ENCODE results near the gene MDFI.

Gene MDFI, protein sequence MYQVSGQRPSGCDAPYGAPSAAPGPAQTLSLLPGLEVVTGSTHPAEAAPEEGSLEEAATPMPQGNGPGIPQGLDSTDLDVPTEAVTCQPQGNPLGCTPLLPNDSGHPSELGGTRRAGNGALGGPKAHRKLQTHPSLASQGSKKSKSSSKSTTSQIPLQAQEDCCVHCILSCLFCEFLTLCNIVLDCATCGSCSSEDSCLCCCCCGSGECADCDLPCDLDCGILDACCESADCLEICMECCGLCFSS
- total RNA-seq = 0 reads per million in 4 donors

DNA sequence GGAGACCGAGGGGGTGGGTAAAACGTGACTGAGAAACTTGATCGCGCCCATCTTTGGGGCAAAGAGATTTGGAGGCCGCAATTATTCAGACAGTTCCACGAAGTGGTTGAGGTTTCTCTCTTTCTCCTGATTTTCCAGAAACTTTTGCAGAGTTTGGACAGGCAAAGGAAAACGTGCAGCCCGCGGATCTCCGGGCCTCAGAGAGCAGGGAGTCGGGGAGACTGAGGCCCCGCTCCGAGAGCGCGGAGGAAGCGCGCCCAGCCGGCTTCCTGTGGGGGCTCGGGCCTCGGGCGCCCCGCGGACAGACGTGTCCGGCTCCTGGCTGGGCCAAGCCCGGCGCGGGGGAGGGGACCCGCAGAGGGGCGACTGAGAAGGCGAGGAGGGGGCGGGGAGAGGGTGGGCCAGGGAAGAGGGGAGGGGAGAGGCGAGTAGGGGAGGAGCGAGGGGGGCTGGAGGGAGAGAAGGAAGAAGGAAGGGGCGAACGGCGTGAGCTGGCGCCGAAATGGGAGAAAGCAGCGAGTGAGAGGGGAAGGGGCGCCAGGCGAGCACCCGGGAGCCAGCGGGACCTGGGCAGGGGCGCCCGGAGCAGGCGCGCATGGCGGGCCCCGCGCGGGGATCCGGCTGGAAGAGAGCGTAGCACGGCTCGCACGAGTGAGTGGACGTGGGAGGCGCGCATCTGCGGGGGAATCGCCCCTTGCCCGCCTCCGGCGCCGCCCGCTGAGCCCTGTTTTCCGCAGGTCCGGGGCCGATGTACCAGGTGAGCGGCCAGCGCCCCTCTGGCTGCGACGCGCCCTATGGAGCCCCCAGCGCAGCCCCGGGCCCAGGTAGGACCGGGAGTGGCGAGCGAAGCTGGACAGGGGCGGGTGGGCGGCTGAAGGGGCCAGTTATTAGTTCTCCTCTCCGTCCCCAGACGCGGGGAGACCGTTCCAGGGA lies at the start of gene MDFI:
TSS of gene MDFI (plus strand) at position 467 of the 933 bp plus-strand sequence. CDS start at position 749, 282 bp downstream.
- no peak for DNase-seq

DNA sequence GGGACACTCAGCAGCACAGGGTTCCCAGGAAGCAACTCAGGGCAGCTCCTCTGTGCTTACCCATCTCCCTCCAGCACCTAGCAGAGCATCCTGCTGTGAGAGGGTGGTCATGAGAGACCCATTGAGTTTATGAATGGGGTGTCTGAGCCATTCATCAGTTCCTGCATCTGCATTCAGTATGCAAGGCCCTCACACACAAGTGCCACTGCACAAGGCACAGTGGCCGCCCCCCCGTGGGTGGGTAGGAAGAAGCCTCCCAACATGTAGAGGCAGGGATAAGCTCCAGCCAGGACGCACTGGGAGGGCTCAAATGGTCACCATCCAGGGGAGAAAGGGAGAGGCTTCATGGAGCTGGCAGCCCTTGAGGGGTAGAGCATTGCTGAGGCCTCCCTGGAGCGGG lies 49.0 kb upstream of the MDFI start:
- DNase-seq = no peak

DNA sequence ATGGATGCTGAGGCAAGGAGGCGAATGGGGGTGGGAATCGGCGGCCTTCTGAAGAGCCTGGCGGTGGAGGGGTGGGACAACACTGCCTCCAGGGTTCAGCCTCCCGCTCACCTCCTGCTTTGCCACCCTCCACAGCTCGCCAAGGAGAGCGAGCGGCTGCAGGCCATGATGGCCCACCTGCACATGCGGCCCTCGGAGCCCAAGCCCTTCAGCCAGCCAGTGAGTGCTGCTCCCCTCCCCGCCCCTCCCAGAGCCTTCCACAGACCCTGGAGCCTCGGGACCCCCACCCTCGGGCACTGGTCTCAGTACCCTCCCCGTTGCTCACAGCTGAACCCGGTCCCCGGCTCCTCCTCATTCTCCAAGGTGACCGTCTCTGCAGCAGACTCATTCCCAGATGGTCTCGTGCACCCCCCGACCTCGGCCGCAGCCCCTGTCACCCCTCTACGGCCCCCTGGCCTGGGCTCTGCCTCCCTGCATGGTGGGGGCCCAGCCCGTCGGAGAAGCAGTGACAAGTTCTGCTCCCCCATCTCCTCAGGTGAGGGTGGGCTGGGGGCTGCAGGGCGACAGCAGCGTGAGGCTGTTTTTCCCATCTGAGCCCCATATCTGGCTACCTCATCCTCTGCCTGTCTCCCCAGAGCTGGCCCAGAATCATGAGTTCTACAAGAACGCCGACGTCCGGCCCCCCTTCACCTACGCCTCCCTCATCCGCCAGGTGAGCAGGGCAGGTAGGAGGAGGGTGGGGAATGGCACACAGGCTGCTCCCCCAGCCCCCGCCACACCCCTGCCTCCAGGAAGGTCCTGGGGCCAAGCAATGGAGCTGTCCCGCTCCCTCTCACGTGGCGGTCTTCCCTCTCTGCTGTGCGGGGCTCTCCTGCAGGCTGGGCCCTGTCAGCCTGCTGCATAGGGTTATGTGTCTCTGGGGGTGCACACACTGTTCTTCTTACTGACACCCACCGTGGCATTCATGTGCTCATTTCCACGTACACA lies 48.3 kb upstream of the MDFI start:
- no peak for DNase-seq

DNA sequence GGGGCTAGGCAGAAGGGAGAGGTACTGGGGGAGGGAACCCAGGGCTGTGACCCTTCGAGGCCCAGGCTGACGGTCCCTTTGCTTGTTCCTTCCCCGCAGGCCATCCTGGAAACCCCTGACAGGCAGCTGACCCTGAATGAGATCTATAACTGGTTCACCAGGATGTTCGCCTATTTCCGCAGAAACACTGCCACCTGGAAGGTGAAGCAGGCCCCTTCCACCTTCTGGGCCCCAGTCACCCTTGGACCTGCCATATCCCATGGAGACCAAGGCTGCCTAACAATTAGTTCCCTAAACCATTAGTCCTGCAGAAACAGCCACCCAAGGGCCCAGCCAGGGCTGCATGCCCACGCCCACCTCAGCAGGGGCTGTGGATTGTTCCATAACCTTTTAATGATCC lies 47.1 kb upstream of the MDFI start:
- no peak for DNase-seq

DNA sequence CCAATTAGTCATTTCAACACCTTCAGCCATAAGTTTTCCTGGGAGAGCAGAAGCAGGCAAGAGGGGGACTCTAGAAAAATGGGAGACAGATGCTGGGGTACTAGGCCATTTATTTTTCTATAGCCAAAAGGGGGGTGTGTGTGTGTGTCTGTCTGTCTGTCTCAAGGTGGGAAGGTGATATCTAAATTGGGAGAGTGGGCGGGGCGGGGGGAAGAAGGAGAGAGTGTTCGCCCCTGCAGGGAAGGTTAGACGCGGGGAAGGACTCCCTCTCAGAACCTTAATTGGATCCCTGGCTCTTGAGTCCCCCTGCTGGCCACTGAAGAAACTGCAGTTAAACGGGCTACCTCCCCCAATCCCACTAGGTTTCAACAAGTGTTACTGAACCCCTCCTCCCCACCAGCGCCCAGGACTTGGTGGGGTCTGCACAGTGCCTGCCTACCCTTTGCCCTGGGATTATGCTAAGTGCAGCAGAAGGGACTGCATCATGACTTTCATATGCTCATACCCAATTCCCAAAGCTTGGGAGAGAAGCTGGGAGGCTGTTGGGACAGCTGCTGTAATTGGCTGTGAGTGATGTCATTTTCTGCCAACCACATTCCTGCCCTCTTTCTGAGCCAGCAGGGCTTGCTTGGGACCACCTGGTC lies 46.3 kb upstream of the MDFI start:
- DNase-seq = peak; percentile 38 to 75 (median 60)

DNA sequence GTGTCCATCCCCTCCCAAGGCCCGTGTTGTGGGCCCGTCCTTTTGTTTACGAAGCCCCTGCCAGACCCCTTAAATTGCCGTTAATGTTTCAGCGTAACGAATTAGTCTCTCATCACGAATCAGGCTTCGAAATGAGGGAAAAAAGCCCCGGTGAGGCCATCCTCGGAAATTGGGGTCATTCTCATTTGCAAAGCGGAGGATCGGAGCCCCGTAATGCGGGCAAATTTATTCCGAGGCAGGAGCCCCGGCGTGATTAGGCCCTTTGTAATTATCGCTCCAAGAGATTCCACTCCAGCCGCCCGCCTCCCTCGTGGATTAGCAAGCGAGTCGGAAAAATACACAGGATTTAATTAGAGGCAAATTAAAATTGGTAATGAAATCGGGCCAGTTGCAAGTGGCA lies 44.9 kb upstream of the MDFI start:
- DNase-seq = no peak

DNA sequence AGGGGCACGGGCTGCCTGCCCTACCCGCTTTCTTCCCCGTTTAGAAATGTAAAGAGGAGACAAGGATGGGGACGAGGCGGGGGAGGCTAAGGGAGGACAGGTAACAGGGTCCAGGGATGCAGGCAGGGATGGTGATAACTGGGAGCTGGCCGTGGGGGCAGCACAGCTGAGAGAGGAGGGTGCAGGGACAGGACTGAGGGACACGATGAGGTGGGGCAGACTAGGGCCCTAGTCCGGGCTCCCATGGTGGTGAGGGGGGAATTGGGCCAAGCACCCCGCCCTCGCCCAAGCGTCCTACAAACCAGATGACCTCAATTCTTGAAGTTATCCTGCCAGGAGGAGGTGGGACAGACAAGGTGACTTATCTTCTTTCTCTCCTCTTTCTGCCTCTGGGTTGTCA lies 44.4 kb upstream of the MDFI start:
- no peak for DNase-seq

DNA sequence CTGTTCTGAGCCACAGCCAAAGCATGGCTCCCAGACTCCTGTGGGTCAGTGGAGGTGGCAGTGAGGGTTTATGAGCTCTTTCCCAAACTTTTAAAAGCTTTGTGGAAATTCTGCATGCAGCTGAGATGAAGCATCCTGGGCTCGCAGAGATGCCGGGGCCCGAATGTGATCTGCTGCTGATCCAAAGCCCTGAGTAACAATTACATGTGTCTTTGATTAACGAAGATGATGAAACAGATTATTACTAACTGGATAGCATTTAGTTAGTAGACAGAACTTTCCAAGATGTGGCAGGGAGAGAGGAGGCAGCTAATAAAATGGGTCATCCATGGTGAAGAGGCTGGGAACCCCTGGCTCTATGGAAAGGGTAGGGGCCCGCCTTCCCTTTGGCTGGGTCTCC lies 43.9 kb upstream of the MDFI start:
- DNase-seq = no peak

DNA sequence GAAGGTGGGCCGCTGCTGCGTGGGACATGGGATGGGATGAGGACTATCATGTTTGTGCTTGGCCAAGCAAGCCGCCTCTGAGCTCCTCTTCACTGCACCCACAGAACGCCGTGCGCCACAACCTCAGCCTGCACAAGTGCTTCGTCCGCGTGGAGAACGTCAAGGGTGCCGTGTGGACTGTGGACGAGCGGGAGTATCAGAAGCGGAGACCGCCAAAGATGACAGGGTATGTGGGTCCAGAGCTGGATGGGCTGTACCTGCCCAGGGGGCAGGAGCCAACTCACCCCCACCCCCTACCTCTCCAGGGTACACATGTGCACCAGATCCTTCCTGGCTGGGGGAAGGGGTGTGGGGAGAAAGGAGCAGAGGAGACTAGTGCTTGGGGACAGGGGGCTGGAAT lies 43.5 kb upstream of the MDFI start:
- DNase-seq = no peak

DNA sequence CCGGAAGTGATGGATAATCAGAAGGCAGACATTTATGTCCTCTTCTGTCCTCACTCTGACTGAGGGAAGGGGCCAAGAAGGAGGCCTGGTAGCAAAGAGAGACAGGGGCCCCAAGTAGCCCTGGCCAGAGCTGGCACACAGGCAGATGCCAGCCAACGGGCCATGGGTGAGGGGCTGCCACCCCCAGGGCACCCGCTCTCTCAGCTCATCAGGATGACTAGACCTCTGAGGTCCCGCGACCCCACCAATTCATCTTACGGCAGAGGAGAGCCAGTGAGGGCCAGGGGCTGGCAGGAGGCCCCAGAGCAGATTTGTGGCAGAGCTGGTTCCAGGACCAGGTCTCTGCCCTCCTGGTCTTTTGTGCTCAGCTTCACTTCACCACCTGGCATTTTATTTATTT lies 43.1 kb upstream of the MDFI start:
- no peak for DNase-seq

DNA sequence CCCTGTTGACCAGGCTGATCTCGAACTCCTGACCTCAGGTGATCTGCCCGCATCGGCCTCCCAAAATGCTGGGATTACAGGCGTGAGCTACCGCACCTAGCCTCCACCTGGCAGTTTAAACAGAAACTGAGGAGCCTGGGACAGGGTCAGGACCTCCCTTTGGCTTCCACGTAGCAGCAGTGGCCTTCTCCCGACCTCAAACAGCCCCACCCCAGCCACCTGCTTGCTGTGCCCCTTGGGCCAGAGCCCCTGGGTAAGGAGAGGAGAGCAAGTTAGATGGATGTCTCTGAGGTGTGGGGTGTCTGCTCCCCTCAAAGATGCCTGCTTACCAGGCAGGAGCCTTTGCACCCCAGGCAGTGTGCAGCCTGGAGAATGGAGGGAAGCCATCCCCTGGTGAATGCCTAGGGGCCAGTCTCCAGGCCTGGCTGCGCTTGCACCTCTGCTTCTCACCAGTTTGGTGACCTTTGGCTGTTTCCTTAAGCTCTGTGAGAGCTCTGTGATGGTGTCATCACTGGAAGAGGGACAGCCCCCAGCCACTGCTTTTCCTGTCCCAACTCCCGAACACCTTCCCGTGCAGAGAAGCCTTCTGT lies 42.1 kb upstream of the MDFI start:
- DNase-seq = no peak

DNA sequence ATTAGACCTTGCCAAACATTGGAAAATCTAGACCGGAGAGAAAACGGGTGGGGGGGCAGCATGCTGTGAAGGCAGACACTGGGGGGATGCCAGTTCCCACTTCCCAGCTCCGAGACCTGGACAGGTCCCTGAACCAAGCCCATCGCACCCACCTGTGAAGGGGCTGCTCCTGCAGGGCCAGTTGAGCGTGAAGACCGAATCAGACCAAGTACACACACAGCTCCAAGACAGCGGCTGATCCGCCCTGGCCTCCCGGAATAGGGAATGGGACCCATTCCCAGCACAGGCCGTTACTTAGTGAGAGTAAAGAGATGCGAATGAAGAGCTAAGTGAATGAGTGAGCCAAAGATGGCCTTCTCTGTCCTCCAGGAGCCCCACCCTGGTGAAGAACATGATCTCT lies 41.5 kb upstream of the MDFI start:
- DNase-seq = no peak

DNA sequence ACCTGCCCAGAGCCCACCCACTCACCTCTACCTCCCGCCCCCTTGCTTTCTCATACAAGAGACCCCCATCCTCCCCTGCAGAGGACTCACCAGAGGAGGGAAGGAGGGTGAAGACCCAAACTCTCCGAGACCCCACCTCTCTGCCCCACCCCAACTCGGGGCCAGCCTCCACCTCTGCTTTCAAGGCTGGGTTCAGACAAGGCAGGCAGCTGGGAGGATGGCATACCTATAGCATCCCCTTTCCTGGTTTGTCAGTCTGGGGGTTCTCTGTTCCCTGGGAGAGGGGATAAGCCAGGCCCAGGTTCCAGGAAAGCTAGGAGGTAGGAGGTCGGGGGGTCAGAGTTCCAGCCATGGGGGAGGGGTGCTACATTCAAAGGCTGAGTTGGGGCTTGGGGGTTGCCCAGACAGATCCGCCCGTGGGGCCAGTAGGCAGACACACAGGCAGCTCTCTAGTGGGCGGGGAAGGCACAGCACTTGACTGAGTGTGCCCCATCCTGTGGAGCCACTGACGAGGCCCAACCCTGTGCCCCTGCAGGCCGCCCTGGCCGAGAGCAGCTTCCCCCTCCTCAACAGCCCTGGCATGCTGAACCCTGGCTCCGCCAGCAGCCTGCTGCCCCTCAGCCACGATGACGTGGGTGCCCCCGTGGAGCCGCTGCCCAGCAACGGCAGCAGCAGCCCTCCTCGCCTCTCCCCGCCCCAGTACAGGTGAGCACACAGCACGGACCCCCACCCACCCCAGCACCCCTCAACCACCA lies 40.8 kb upstream of the MDFI start:
- no peak for DNase-seq

DNA sequence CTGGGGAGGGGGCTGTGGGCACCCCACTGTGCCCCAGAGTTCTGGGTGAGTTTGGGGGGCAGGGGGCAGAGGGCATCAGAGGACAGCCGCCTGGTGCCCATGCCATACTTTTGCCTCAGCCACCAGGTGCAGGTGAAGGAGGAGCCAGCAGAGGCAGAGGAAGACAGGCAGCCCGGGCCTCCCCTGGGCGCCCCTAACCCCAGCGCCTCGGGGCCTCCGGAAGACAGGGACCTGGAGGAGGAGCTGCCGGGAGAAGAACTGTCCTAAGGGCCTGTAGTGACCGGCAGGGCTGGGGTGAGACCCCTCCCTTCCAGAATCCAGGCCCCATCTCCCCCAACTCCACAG lies 39.6 kb upstream of the MDFI start:
- no peak for DNase-seq

DNA sequence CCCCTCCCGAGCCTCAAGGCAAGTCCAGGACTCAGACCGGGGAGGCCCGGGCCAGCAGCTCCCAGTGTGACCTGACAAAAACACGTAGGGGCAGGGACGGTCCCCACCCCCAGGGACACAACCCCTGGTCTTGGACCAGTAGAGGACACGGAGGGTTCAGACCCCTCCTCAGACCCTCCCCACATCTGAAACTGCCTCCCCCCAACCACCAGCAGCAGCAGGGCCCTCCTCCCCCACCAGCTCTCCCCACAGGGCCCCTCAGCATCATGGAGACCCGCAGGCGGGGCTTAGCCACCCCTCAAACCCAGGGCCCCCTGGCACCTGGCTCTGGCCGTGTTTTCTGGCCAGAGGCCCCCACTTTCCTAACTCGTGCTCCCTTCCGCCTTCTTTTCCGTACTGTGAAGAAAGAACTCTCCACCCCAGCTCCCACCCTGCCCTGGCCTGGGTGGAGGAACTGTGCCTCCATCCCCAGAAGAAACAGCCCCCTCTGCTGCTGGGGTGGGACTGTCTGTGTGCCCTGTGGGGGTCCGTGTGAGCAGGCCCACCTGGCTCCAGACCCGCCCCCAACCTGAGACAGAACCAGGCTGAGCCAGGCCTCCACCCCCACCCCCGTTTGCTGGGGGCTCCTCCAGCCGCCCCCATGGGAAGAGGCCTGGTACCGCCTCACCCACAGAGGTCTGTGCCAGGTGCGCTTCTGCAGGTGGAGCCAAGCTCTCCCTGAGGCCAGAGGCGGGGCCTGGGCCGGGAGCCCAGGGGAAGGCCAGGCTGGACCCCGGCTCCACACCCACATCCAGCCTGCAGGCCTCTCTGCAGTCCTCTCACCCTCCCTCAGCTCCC lies 39.0 kb upstream of the MDFI start:
- no peak for DNase-seq

DNA sequence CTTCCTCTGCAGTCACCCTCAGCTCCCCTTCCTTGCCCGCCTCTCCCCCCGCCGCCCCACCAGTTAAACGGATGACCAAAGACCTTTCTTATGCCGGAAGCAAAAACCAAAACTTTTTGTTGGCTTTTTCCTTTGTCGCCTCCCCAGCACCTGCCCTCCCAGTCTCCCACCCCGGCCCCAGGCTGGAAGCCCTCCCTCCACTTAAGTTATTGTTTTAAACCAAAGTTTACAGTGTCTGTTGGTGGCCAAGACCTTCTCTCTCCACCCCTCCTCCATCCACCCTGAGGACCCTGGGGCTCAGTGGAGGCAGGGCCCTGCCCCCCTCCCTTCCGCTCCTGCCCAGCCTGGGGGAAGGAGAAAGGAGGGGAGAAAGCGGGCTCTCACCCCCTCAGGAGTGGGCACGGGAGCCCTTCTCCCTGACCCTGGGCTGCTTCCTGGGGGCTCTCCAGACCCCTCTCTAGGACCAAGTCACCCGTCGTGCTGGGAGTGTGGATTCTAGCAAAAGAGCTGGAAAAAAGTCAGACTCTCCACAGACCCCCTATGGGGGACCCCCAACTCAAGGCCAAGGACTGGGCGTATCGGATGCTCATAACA lies 38.3 kb upstream of the MDFI start:
- DNase-seq = no peak

DNA sequence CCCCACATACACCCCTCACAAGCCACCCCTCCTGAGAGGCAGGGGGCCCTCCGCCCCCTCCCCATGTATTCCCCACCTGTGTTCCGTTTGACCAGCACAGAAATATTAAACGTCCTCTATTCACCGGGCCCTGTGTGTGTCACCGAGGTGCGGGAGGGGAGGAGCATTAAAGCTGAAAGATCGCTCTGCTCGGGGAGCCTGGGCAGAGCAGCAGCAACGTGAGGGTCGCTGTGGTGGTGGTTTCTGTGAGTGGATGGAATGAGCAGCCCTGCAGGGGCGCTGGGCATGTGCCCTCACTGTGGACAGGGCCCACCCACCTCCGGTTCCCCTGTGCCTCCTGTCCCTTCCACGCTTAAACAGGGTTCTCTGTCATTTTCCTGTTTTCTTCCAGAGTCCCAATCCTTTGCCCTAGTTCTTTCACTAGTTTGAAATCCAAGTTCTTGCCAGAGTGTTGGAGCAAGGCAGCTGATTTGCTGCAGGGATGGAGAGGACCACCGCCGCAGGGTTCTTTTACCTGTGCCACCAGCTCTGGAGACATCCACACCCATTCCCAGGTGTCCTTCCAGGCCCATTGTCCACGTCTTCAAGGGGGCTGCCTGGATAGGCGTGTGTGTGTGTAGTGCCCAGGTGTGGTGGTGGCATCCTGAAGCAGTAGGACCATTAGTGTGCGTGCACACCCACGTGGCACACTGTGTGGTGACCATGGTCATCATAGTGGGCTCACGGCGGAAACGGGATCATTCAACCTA lies 37.6 kb upstream of the MDFI start:
- no peak for DNase-seq

DNA sequence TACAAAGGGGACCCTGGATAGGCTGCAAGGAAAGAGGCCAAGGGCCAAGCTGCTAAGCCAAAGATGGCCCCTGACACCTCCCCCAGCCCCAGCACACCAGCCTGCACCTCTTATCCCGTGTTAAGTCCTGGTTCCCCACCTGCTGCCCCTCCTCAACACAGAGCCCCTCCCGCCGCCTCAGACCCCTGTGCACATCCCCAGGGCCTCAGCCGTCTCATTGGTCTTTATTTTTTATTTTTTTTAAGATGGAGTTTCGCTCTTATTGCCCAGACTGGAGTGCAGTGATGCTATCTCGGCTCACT lies 37.1 kb upstream of the MDFI start:
- DNase-seq = no peak

DNA sequence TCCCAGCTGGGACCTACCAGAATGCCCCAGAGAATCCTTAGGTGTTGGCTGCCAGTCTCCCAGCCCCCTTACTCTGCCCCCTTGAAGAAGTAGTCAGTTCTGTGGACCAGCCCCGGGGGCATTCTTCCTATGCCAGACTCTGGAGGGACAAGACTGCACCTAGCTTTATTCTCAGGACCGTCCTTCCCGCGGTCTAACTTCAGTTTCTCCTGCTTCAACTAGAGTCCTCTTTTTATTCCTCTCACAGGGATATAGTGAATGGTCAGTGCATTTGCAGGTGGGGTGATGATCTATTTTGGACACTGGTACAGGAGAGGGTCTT lies 35.9 kb upstream of the MDFI start:
- DNase-seq = no peak
